Panc1 (cell line): ENCODE measurements around the gene PPP1R13L. TPM values are rescaled to one million over a fixed set of nuclear protein-coding genes. Genes with fewer than 3 reads are reported as not detected.

ENCODE experiments used
- ATAC-seq: fragments of 200-7000 bp; cut with Tn5 transposase; 2 replicates; pipeline ENCODE4 v1.9.1; 2020; ENCODE audit warnings: mild to moderate bottlenecking, moderate library complexity
- BruUV-seq: library from RNA; stranded (reverse); fragments of 400-500 nt; replicated peaks from 2 replicates; lab custom pipeline; 2021; lab: Mats Ljungman, UMichigan
- CTCF ChIA-PET: fragments of 300-600 bp; sonication (Branson Sonifier 250); formaldehyde crosslinking; loops from one replicate; lab custom pipeline; 2022; ENCODE audit warnings: antibody characterized with exemption; lab: Charles Lee
- POLR2A ChIA-PET: fragments of 300-600 bp; sonication (Branson Sonifier 250); formaldehyde crosslinking; loops from one replicate; lab custom pipeline; 2022; ENCODE audit warnings: antibody characterized with exemption; lab: Charles Lee
- DNase-seq: peaks from one replicate; pipeline ENCODE4 v3.0.0-alpha.2; 2010; ENCODE audit warnings: low read depth, low spot score
- H3K27ac ChIP-seq: 2 replicates; pipeline ENCODE4 v1.5.1; 2011; ENCODE audit warnings: mild to moderate bottlenecking, low read length, inconsistent platforms
- H3K27me3 ChIP-seq: fragments of 200-500 bp; sonication (Bioruptor generic); 2 replicates; pipeline ENCODE4 v1.6.0; 2014; ENCODE audit warnings: low read length, inconsistent platforms; ENCODE audit not compliant: control insufficient read depth, insufficient read depth
- H3K36me3 ChIP-seq: fragments of 200-500 bp; sonication (Bioruptor generic); 2 replicates; pipeline ENCODE4 v1.5.1; 2014; ENCODE audit warnings: inconsistent platforms, mild to moderate bottlenecking, low read length, moderate library complexity; ENCODE audit not compliant: control insufficient read depth, insufficient read depth
- H3K4me1 ChIP-seq: 2 replicates; pipeline ENCODE4 v1.5.1; 2011; ENCODE audit warnings: inconsistent platforms, mild to moderate bottlenecking, low read length, moderate library complexity; ENCODE audit not compliant: control insufficient read depth, insufficient read depth
- H3K4me3 ChIP-seq, 2 experiments: 2 replicates each; pipeline ENCODE4 v1.5.1; 2011 to 2012; ENCODE audit warnings: low read depth in 2 of 2, low read length in 2 of 2, mild to moderate bottlenecking in 2 of 2, inconsistent platforms in 1 of 2, moderate library complexity in 1 of 2
- H3K9me3 ChIP-seq: fragments of 200-500 bp; sonication (Bioruptor generic); 2 replicates; pipeline ENCODE4 v1.5.1; 2014; ENCODE audit warnings: low read depth, mild to moderate bottlenecking, inconsistent platforms, low read length, moderate library complexity; ENCODE audit not compliant: control insufficient read depth, insufficient read depth
- CTCF ChIP-seq: fragments of 450-650 bp; IDR thresholded peaks from 2 replicates; pipeline ENCODE4 v1.5.1; 2017; ENCODE audit warnings: mild to moderate bottlenecking
- POLR2AphosphoS5 ChIP-seq: IDR thresholded peaks from 2 replicates; pipeline ENCODE4 v1.6.1; 2012; ENCODE audit warnings: mild to moderate bottlenecking, low read depth, low read length, moderate library complexity
- SIN3A ChIP-seq: IDR thresholded peaks from 2 replicates; pipeline ENCODE4 v1.6.1; 2012; ENCODE audit warnings: low read depth, mild to moderate bottlenecking, low read length, moderate library complexity, borderline replicate concordance; ENCODE audit not compliant: insufficient read depth
- TCF7L2 ChIP-seq: IDR thresholded peaks from 2 replicates; pipeline ENCODE4 v1.6.1; 2011; ENCODE audit warnings: mild to moderate bottlenecking, low read depth, low read length, inconsistent platforms
- in situ Hi-C: cut with HindIII; loops from 2 replicates; pipeline ENCODE4 v1.10.0; 2016; ENCODE audit warnings: low sequenced_read_pairs, low pct_unique_long_range_greater_than_20kb
- intact Hi-C: fragments of 100-400 bp; cut with micrococcal nuclease; formaldehyde crosslinking; loops from one replicate; pipeline ENCODE4 v1.10.0; 2022; ENCODE audit not compliant: unreplicated experiment
- total RNA-seq: library from RNA; stranded (reverse); gene quantifications from one replicate; pipeline ENCODE4 v1.2.1, GENCODE V29; 2021; ENCODE audit not compliant: unreplicated experiment
- TF ChIP-seq, protein P1 (sequence below), 2 experiments: IDR thresholded peaks; 2 replicates each; pipeline ENCODE4 v1.6.1; 2011 to 2012; ENCODE audit warnings: low read depth in 2 of 2, control low read depth in 1 of 2, low read length in 1 of 2, mild to moderate bottlenecking in 1 of 2, moderate library complexity in 1 of 2; ENCODE audit not compliant: insufficient read depth in 1 of 2

Gene PPP1R13L
- total RNA-seq, 1 experiment from 2014 or later: 39.1 TPM

DNA sequence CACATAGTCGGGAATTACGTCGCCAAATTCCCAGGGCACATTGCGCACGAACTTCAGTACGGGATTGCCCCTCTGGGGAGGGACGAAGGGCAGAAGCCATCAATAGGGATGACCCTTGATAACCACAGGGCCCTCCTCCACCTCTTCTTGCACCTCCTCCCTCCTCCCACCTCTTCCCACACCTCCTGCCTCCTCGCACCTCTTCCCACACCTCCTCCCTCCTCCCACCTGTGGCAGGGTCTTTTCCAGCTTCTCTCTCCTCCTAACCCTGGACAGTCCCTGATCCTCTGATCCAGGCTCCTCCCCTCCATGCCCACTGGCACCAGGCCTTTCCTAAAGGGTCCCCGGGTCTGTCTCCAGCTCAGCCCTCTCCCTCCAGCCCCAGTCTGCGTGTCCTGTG lies 15.5 kb upstream of the PPP1R13L start:
- in situ Hi-C loops: no loop called here

GRCh38 chr19:45419895-45420294 lies 15.0 kb upstream of the PPP1R13L start:
- TF ChIP-seq POLR2AphosphoS5 (no peak), SIN3A (no peak), TCF7L2 (no peak), CTCF (no peak)
- TF ChIP-seq, protein P1, sequence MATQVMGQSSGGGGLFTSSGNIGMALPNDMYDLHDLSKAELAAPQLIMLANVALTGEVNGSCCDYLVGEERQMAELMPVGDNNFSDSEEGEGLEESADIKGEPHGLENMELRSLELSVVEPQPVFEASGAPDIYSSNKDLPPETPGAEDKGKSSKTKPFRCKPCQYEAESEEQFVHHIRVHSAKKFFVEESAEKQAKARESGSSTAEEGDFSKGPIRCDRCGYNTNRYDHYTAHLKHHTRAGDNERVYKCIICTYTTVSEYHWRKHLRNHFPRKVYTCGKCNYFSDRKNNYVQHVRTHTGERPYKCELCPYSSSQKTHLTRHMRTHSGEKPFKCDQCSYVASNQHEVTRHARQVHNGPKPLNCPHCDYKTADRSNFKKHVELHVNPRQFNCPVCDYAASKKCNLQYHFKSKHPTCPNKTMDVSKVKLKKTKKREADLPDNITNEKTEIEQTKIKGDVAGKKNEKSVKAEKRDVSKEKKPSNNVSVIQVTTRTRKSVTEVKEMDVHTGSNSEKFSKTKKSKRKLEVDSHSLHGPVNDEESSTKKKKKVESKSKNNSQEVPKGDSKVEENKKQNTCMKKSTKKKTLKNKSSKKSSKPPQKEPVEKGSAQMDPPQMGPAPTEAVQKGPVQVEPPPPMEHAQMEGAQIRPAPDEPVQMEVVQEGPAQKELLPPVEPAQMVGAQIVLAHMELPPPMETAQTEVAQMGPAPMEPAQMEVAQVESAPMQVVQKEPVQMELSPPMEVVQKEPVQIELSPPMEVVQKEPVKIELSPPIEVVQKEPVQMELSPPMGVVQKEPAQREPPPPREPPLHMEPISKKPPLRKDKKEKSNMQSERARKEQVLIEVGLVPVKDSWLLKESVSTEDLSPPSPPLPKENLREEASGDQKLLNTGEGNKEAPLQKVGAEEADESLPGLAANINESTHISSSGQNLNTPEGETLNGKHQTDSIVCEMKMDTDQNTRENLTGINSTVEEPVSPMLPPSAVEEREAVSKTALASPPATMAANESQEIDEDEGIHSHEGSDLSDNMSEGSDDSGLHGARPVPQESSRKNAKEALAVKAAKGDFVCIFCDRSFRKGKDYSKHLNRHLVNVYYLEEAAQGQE (IDR thresholded peaks at IDR 0.05; ENCODE audit: insufficient read depth in 1 of 2, low read depth in 2 of 2, low read length in 1 of 2): no peak
- in situ Hi-C loops: no loop called here
- BruUV-seq: no TSS peak
- ChIA-PET CTCF (no interaction called here), POLR2A (no interaction called here)
- Histone ChIP-seq H3K36me3 (peaks cover 5% of the 10 kb centered on the region), H3K4me1 (peaks cover 7% of the 10 kb centered on the region; the same call in 1 of the 2 replicates), H3K27me3 (no peaks in the 10 kb centered on the region), H3K9me3 (no peaks in the 10 kb centered on the region), H3K4me3 (no peak overlapping the region), H3K27ac (no peak overlapping the region)
- ATAC-seq (no peak), DNase-seq (no peak)
- intact Hi-C loops: no loop called here

More for the DNA sequence above, 15.5 kb upstream of the PPP1R13L start:
- Histone ChIP-seq H3K9me3 (no peaks in the 10 kb centered on the region), H3K4me3 (no peak overlapping the region), H3K4me1 (peaks cover 9% of the 10 kb centered on the region), H3K36me3 (peaks cover 5% of the 10 kb centered on the region), H3K27ac (no peak overlapping the region), H3K27me3 (no peaks in the 10 kb centered on the region)
- ATAC-seq (no peak), DNase-seq (no peak)
- ChIA-PET POLR2A (no interaction called here), CTCF (no interaction called here)
- no TSS peak for BruUV-seq
- TF ChIP-seq, protein P1 (IDR thresholded peaks at IDR 0.05; ENCODE audit: insufficient read depth in 1 of 2, low read depth in 2 of 2, low read length in 1 of 2): no peak
- TF ChIP-seq TCF7L2: no peak
- no peak for TF ChIP-seq SIN3A
- no peak for TF ChIP-seq POLR2AphosphoS5
- no peak for TF ChIP-seq CTCF
- intact Hi-C loops: no loop called here
